GM12878 (cell line): ENCODE results near the gene PAX6.

Experiments used
- HDAC2 ChIP-seq: fragments of 200-600 bp; sonication (generic); IDR thresholded peaks from 2 replicates; pipeline ENCODE4 v1.6.1; 2017
- NRF1 ChIP-seq: conservative IDR thresholded peaks from 2 replicates; pipeline ENCODE4 v1.6.1; 2011; ENCODE audit warnings: mild to moderate bottlenecking, low read depth, low read length, improper control_type of control experiment
- TF ChIP-seq, protein P1 (sequence below), 3 experiments: IDR thresholded peaks in 2 of 3; conservative IDR thresholded peaks in 1 of 3; 2 replicates each; pipeline ENCODE4 v1.5.1; 2011; ENCODE audit warnings: low read depth in 3 of 3, low read length in 3 of 3, mild to moderate bottlenecking in 3 of 3, control low read depth in 2 of 3, moderate library complexity in 2 of 3, inconsistent platforms in 1 of 3, mixed read lengths in 1 of 3; ENCODE audit not compliant: control insufficient read depth in 2 of 3, insufficient read depth in 1 of 3; ENCODE audit errors: extremely low read depth in 1 of 3

DNA sequence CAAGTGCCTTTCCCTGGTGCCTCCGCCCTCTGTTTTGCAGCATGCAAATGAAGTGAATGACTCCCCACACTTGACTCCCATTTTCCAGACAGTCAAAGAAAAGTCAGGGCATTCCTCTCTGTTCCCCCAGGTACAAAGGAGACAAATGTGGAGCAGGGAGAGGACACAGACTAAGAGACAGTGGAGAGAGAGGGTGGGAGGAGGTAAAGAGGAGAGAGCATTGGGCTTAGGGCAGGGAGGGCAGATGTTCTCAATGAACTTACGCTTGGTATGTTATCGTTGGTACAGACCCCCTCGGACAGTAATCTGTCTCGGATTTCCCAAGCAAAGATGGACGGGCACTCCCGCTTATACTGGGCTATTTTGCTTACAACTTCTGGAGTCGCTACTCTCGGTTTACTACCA lies 9.8 kb downstream of the PAX6 start:
- TF ChIP-seq, protein P1, sequence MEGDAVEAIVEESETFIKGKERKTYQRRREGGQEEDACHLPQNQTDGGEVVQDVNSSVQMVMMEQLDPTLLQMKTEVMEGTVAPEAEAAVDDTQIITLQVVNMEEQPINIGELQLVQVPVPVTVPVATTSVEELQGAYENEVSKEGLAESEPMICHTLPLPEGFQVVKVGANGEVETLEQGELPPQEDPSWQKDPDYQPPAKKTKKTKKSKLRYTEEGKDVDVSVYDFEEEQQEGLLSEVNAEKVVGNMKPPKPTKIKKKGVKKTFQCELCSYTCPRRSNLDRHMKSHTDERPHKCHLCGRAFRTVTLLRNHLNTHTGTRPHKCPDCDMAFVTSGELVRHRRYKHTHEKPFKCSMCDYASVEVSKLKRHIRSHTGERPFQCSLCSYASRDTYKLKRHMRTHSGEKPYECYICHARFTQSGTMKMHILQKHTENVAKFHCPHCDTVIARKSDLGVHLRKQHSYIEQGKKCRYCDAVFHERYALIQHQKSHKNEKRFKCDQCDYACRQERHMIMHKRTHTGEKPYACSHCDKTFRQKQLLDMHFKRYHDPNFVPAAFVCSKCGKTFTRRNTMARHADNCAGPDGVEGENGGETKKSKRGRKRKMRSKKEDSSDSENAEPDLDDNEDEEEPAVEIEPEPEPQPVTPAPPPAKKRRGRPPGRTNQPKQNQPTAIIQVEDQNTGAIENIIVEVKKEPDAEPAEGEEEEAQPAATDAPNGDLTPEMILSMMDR (IDR thresholded peaks at IDR 0.05 in 2 of 3, conservative IDR thresholded peaks at IDR 0.05 in 1 of 3; ENCODE audit: control insufficient read depth in 2 of 3, extremely low read depth in 1 of 3, insufficient read depth in 1 of 3, low read depth in 3 of 3, low read length in 3 of 3) = no peak
- TF ChIP-seq NRF1 (no peak), HDAC2 (no peak)
